GM18526 (cell line): Measurements from ENCODE around the gene ERFL.

Source experiments
- POLR2A ChIP-seq: IDR thresholded peaks from 3 replicates; pipeline ENCODE4 v1.6.1; 2011; ENCODE audit not compliant: insufficient read length; ENCODE audit errors: extremely low read depth

Gene ERFL

GRCh38 chr19:41871573-41872383, 56.5 kb downstream of the ERFL start:
- peak; percentile 46 for TF ChIP-seq POLR2A

GRCh38 chr19:41870401-41870873, 57.8 kb downstream of the ERFL start:
- no peak for TF ChIP-seq POLR2A

- peak; percentile 20 for TF ChIP-seq POLR2A
These were observed 58.8 kb downstream of the ERFL start for GRCh38 chr19:41869374-41869955.

- TF ChIP-seq POLR2A: no peak
These were observed 59.3 kb downstream of the ERFL start for GRCh38 chr19:41868989-41869300.

- TF ChIP-seq POLR2A: no peak
These were observed 59.9 kb downstream of the ERFL start for GRCh38 chr19:41868120-41868988.

GRCh38 chr19:41866284-41866683, 62.0 kb downstream of the ERFL start:
- no peak for TF ChIP-seq POLR2A

GRCh38 chr19:41864374-41864773, 63.9 kb downstream of the ERFL start:
- TF ChIP-seq POLR2A: no peak

GRCh38 chr19:41863209-41863931, 64.9 kb downstream of the ERFL start:
- TF ChIP-seq POLR2A: no peak

- TF ChIP-seq POLR2A: no peak
These were observed 65.7 kb downstream of the ERFL start for GRCh38 chr19:41862445-41862986.

GRCh38 chr19:41861846-41862245, 66.4 kb downstream of the ERFL start:
- TF ChIP-seq POLR2A: no peak

GRCh38 chr19:41861116-41861768, 67.0 kb downstream of the ERFL start:
- TF ChIP-seq POLR2A: no peak

- no peak for TF ChIP-seq POLR2A
These were observed 67.7 kb downstream of the ERFL start for GRCh38 chr19:41860419-41861115.

- peak; percentile 96 for TF ChIP-seq POLR2A
These were observed 68.4 kb downstream of the ERFL start, which contains the start of gene RPS19 for GRCh38 chr19:41859618-41860418. RPS19 (plus strand) TSS chr19:41860255; CDS start chr19:41860775, 520 bp downstream.
